Left renal cortex interstitium (tissue), 4 donors: ENCODE data around the gene USP20. TPM values are rescaled to one million over a fixed set of nuclear protein-coding genes. Genes with fewer than 3 reads are reported as not detected.
"Not testable (repeated sequence)": the region's sequence is repeated elsewhere in the genome, so short reads cannot be mapped to it uniquely, and the experiment has no call there.

Experiments used
- DNase-seq, 4 donors: peaks; one replicate each; pipeline ENCODE4 v3.0.0-alpha.2; 2013; ENCODE audit warnings: low read depth in 4 of 4, low spot score in 2 of 4, missing footprints in 1 of 4
- polyA plus RNA-seq, 4 donors: library from polyadenylated mRNA; unstranded; fragments of 120-200 nt; gene quantifications; one replicate each; pipeline ENCODE4 v1.2.1, GENCODE V29; 2013; ENCODE audit not compliant: insufficient read length in 4 of 4

USP20 gene
- polyA plus RNA-seq, 4 donors: 17.6 to 31.3 (median 22.8) TPM

DNA sequence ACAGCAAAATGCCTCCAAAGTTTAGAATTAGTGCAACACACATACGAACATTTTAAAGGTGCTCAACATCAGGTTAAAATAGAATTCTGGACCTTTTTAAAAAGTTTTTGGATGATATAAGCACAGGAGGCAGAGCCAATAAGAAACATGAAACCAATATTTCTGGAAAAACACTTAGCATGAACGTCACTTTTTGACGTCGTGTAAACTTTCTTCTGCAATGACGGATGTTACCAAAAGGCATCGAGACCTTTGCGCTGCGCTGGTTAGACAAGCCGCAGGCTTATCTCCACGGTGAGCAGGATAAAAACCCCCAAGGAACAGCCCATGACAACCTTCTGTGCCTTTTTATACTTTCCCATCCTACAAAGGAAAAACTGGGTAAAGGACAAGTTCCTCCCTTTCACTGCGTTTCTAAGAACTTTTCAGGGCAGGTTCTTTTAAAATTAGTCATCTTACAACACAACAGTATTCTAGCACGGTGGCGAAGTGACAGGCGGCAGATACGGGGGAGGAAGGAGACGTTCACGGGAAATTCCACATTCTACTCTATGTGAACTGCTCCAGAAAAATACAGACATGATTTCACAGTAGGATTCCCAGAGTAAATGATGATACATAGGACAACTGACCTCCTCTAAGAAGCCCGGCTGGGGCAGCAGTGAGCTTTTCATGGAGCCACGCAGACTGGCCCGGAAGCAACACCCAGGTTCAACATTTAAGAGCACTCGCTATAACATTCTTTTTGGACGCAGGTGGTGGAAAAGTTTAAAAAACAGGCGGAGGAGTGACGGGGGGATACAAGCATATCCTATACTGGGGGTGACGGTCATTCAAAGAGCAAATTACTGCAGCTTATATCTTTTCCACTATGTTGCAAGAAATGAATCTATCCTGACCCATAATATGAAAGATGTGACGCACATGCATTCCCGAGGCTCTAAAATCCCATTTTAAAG lies 52.4 kb downstream of the USP20 start:
- no peak for DNase-seq

DNA sequence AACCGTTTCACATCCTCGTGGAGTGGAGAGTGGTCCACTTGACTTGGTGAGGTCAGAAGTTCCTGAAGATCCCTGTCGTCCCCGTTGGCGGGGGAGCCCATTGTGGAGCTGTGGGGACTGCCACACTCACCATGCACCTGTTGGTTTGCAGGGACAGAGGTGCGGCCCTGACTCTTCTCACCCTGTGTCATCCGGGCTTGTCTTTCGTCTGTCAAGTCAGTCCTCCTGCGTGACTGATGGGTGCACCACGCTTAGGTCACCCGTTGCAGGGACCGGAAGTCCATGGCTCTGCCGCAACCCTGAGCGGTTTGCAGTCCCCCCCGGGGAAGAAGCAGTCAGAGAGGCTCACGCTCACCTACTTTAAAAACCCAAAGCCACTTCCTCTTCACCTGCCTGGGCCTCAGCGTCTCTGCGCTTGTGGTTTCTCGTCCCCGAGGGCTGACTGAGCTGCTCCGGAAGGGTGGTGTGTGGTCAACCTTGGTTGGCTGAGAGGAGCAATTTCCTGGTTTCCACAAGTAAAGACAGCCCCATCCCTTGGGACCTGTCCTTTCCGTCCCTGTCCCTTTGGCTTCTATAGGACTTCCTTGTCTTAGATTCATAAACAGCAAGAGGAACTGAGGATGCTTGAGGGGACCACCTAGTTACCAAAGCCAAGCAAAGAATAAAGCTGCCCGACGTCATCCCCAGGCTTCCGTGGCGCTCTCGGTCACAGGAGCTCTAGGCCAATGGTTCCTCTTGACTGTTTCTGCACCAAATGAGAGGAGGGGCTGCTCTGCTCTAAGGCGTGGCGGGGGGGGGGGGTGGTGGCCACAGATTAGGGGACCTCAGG lies 53.2 kb downstream of the USP20 start:
- DNase-seq: no peak

DNA sequence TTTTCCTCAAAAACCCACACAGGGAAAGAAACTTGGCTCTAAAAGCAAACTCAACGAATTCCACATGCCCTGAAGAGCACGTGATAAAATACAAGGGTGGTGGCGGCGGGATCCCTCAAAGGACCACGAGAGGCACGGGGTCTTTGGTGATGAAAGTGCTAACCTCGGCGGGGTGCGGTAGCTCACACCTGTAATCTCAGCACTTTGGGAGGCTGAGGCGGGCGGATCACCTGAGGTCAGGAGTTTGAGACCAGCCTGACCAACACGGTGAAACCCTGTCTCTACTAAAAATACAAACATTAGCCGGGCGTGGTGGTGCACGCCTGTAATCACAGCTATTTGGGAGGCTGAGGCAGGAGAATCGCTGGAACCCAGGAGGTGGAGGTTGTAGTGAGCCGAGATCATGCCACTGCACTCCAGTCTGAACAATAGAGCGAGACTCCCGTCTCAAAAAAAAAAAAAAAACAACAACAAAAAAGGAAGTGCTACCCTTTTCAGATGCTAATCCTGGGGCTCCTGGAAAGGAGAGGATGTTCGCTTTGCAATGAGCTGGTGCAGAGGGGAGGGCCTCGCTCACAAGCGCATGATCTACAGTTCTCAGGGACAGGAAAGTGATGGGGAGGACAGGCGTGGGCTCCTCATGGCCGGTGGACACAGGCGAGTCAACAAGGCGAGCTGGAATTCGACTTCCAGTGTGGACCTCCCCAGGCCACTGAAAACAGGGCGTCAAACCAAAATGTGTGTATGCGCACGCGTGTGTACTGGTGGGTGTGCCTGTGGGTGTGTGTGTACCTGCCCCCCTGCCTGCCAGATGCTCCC lies 54.1 kb downstream of the USP20 start:
- DNase-seq: no peak

DNA sequence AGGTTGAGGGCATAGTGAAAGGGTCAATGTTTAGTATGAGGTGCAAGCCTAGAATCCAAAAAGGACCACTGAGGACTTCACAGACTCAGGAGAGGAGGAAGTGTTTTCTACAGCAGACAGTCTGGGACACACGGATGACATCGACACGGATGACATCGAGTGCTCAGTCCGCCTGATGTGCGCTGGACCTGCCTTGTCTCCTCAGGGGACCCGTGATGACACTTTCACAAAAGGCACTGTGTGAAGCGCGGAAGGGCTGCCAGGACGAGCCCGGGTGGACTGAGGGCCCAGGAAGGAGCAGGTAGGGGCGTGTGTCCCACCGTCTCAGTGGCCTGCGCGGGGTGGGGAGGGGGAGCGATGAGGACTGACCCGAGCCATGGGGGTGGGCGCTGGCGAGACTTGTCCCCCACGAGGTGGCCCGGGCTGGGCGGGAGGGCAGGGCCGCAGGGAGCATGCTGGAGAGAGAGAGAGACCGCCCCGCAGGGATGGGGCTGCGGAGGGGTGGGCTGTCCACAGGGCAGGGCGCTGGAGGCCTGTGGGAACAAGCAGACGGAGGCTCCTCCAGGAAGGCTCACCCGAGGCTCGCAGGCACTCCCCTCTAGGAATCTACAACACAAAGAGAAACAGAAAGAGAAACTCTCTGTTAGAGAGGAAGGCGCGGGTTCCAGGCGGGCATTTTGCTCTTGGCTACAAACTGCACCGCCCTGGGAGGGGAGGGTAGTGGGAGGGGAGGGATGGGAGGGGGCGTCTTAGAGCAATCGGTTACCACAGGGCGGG lies 54.9 kb downstream of the USP20 start:
- DNase-seq: no peak

DNA sequence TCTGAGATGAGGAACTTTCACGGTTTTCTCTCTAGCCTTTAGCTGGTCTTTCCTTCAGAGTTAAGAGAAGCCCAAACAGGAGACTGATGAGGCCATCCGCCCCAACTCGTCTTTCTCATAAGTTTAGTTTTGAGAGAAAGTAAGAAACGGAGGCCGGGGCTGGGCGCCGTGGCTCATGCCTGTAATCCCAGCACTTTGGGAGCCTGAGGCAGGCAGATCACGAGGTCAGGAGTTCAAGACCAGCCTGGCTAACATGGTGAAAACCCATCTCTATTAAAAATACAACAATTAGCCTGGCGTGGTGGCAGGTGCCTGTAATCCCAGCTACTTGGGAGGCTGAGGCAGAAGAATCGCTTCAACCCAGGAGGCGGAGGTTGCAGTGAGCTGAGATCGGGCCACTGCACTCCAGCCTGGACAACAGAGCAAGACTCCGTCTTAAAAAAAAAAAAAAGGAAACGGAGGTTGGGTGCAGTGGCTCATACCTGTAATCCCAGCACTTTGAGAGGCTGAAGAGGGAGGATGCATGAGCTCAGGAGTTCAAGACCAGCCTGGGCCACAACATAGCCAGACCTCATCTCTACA lies 55.6 kb downstream of the USP20 start:
- DNase-seq: not testable (repeated sequence)

DNA sequence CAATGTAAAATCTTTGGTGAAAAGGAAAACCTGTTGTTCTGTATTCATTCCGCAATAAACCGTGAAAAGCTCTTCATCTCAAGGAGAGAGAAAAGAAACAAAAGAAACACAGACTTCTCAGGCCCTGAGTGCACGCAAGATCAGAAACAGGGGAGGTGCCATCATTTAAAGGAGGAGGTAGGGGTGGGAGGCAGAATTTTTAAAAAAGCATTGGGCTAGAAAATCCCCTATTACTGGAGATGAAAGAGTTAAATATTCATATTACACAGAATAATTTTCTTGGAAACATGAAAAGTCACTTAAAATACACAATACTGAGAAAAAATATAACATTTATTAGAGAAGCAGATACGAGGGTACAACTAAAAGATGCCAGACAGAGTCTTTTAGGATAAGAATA lies 56.3 kb downstream of the USP20 start:
- no peak for DNase-seq

DNA sequence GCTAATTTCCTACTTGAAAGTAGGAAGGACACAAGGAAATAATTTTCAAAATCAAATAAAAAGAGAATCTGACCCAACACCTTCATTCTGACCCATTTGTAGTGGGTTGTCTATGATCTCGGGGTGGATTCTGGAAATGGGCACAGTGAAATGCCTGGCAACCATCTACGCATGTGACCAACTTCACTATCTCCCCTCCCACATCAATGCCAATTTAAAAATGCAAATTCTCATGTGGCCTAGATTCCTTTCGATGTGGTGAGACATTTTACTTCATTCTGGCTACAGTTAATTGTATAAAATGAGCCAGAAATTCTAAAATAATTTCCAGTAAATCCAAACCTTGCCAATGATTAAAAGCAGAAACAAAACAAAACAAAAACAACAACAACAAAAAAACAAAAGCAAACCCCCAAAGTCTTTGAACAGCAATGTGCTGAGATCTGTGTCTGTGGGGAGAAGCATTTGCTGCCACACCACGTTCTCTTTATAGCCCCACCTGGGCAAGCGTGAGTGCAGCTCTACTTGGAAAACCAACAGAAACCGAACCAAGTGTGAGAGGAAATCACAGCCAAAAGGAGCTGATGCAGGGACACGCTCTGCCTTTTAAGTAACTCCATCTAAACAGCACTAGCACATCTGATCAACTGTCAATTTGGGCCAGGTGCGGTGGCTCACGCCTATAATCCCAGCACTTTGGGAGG lies 59.0 kb downstream of the USP20 start:
- no peak for DNase-seq

DNA sequence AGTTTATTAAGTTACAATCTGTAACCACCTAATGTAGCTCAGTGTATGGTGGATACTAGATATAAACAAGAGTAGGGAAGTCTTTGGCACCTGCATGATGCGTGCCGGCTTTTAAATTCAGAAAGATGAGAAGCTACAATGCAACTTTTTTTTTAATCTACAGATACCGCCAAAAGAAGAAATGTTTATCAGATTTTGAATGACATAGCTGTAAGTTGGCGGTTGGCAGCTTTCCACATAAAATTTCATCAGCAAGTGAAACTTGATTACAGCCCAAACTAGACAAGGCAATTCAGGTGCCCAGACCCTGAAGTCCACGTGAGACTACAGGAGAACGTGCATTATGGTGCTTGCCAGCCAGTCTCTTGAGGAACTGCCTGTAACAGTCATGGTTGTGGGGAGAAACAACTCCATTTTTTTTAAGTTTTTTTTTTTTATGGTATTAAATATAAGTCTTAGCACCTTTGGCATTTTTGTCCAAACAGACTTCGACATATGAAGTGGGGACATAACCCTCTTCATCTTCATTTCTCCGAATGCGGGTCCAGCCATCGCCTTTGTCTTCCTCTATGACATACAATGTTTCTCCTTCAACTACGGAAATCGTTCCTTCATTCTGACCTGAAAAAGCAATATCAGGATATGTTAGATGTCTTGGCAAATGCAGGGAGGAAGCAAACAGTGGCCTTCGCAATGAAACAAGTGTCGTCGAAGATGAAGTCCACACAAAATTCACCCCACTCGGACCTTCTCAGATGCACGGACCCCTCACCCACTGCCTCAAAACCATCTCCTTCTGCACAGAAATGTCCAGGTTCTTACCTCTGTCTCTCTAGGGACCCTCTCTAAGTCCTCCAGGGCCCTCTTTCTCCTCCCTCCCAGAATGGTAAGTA lies 60.4 kb downstream of the USP20 start:
- DNase-seq: no peak

DNA sequence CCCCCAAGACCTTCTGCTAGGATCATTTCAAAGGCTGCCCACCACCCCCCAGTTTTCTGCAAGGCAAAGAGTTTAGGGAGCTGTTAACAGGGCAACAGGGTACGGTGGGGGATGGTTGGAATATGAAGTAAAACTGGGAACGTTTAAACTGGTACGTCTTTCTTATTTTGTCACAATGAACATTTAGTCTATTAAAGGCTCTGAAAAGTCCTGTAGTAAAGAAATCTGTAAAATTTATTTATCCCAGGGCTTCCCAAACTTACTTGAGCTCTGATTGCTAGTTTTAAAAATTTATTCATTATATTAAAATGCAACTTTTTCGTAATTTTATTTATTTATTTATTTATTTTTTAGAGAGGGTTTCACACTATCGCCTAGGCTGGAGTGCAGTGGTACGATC lies 62.0 kb downstream of the USP20 start:
- DNase-seq: no peak

DNA sequence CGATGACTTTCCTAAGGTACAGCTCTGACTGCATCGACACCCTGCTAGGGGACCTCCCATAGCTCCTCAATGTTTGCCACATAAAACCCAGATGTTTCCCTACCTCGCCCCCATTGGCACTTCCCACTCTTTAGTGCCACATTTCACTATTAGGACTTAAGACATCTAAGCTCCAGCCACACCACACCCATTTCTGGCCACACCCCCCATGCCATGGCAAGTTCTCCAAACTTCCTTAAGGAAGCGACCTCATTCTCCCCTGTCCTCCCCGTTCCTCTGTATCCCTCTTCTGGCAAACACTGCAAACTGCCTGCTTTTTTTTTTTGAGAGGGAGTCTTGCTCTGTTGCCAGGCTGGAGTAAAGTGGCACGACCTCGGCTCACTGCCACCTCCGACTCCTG lies 62.9 kb downstream of the USP20 start:
- DNase-seq: no peak

DNA sequence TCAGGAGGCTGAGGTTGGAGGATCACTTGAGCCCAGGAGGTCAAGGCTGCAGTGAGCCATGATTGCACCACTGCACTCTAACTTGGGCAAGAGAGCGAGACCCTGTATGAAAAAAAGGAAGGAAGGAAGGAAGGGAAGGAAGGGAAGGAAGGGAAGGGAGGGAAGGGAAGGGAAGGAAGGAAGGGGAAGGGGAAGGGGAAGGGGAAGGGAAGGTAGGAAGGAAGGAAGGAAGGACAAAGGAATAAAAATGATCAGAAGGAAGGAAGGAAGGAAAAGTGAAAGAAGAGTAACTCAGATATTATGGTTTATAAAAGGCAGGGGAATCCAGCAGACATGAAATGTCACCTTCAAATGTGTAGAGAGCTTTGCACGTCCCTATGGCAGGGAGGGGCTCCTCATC lies 64.4 kb downstream of the USP20 start:
- DNase-seq: no peak

DNA sequence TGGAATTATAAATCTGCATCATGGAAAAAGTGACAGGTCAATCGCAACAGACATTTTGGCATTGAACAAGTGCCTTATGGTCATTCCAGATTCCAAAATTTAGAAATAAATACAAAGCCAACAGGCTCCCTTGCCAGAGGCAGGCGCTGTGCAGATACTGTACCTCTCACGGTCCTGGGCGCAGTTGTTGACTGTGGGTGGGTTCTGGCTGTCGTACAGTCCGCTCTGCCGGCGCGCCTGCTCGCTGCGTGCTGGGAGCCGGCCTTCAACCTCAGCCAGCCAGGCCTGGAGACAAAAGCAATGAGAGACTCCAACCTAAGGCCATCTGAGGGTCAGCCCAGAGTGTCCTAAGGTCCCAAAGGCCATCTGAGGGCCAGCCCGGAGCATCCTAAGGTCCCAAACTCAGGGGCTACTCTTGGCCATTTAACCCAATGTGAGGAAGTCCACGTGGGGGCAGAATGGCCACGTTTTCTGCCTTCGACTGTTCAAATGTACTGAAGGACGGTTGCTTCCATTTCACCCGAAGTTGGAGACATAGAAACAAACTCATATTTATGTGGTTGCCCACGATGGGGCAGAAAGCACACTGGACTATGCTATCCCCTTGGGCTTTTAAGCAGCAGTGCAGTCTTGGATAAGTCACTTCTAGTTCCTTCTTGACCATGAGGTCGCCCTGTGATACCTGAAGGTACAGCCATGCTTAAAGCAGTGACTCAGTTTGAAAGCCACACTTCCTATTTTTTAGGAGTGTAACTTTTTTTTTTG lies 65.2 kb downstream of the USP20 start:
- no peak for DNase-seq

DNA sequence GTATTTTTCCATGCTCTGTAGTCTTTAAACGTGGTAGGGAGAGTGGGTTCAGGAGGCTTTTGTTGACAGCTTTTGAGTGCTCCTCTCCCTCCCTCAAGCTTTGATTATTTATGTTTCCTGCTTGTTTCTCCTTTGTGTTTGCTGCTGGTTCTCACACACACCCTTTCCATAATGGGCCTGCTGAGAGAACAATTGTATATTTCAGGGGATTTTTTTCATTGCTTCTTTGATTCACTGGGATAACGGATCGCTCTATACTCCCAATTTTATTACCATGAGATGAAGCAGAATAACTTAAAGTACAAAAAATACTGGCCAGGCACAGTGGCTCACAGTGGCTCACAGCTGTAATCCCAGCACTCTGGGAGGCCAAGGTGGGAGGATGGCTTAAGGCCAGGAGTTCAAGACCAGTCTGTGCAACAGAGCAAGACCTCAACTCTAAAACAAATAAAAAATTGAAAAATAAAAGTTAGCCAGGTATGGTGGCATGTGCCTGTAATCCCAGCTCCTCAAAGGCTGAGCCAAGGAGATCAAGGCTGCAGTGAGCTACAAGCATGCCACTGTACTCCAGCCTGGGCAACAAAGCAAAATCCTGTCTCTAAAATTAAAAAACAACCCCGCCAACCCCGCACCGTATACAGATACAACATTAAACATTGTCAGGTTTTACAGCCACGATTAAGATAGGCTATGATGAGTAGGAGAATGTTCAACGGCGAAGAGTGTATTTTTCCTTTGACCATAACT lies 66.9 kb downstream of the USP20 start:
- DNase-seq: no peak

DNA sequence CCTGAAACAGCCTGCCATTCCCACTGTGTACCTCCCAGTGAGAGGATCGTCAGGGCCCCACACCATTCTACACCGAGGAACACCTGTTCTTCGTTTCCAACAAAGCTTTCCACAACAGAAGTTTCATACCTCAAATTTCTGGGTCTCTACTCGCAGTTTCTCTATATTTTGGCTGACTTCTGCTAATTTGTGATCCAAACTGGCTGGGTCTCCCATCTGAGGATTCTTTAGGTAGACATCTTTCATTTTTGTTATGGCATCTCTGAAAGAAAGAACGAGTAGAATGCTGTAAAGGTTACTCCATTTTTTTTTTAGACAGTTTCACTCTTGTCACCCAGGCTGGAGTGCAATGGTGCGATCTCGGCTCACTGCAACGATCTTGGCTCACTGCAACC lies 67.5 kb downstream of the USP20 start:
- DNase-seq: no peak

DNA sequence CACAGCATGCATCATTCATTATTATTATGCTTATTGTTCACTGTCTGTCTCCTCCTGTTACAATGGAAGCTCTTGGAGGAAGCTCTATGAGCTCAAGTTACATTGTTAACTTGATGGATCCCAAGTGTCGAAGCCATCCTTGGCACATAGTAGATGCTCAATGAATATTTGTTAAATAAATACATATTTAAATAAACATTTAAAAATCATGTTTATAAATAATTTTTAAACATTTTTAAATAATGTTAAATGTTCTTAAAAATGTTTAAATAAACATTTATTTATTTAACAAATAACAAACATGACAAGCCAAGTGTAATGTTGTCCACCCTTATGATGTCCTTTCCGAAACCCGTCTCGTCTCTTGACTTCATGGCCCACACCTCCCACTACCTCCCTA lies 69.5 kb downstream of the USP20 start:
- DNase-seq: no peak

DNA sequence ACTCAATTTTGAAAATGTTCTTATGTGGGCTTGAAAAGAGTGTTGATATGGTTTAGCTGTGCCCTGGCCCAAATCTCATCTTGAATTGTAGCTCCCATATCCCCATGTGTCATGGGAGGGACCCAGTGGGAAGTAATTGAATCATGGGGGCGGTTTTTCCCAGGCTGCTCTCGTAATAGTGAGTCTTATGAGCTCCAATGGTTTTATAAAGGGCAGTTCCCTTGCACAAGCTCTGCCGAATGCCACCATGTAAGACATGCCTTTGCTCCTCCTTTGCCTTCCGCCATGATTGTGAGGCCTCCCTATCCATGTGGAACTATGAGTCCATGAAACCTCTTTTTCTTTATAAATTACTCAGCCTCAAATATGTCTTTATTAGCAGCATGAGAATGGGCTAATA lies 71.0 kb downstream of the USP20 start:
- DNase-seq: no peak

DNA sequence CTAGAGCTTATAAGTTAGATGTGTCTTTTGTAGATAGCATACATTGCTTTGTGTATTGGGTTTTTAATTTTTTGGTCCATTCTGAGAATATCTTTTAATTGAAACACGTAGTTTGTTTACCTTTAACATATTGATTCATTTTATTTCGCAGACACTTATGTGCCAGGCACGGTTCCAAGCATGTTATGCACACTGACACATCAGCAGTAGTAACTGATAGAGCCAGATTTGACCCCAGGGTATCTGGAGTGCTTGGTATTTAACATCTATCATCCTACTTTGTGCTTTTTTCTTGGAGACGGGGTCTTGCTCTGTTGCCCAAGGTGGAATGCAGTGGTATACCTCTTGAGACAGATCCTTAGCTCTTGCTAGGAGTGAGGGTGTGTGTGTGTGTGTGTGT lies 71.9 kb downstream of the USP20 start:
- DNase-seq: no peak
